Measurements from ENCODE around the gene TGIF1.

Gene TGIF1

DNA sequence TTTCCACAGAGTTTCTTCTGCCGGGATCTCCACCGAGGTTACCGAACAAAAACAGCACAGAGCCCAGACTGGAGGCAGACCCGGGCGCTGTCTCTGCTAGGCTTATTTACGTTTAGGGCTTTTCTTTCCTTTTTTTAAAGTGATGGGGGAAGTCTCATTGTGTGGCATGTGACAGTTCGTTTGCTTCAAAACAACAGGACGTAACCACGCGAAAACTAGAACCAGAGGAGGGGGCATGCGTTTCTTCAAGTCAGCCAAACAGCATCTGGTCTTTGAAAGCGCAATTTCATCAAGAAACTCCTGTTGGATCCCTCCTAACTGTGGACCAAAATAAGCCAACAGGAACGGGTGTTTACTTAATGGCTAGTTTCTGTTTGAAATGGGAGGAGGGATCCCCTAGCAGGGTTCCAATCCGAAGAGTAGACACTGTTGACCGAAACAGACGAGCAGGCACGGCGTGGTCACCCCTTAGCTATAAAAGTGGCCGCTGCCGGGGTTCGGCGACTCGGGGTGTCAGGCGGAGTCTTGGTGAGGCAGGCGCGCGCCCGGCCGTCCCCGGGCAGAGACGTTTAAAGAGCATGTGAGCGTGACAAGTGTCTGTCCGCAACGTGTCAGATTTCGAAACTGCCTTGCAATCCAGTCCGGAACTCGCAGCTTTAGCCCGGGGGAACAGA, 997 bp upstream of the TGIF1 start:
- peak; percentile 79; the same call in 1 of the 2 replicates for TF ChIP-seq Cebpa-rat (IDR thresholded peaks at IDR 0.05)
- no peaks in the 10 kb centered on the region for H3K36me3 ChIP-seq
- peaks cover 28% of the 10 kb centered on the region for H3K4me1 ChIP-seq
- H3K9me3 ChIP-seq = no peaks in the 10 kb centered on the region
- H3K4me2 ChIP-seq = peak overlapping the region; percentile 92
- H3K9ac ChIP-seq = peak overlapping the region; percentile 98
- H3K4me3 ChIP-seq = peak overlapping the region; percentile 93
- peaks cover 26% of the 10 kb centered on the region for H4K20me1 ChIP-seq
- peak overlapping the region; percentile 96 for H3K27ac ChIP-seq
- H3K27me3 ChIP-seq = no peaks in the 10 kb centered on the region

GRCh38 chr18:3449512-3450011, 410 bp upstream of the TGIF1 start:
- peaks cover 28% of the 10 kb centered on the region for H3K4me1 ChIP-seq
- no peaks in the 10 kb centered on the region for H3K36me3 ChIP-seq
- TF ChIP-seq Cebpa-rat (IDR thresholded peaks at IDR 0.05) = no peak
- H3K9me3 ChIP-seq = no peaks in the 10 kb centered on the region
- H3K4me2 ChIP-seq = peak overlapping the region; percentile 92
- H4K20me1 ChIP-seq = peaks cover 32% of the 10 kb centered on the region
- no peaks in the 10 kb centered on the region for H3K27me3 ChIP-seq
- peak overlapping the region; percentile 93 for H3K4me3 ChIP-seq
- H3K9ac ChIP-seq = peak overlapping the region; percentile 98
- H3K27ac ChIP-seq = peak overlapping the region; percentile 96

DNA sequence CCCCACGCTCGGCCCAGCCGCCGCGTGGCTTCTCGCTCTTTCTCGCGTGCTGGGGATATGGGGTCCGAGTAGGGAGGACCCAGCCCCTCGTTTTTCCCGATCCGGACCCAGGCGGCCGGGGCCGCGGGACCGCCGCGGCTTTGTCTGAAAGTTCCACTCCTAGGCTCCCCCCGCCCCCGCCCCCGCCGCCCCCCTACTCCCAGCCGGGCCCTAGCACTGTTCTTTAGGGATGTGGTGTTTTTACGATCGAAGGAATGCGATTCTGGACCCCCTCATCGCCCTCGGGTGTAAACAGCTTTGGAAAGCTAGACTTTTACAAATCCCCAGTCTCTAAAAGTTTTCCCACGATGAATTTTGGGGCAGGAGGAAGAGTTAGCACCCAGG, 819 bp downstream of the TGIF1 start:
- H3K4me2 ChIP-seq = peak overlapping the region; percentile 96
- H3K4me3 ChIP-seq = peak overlapping the region; percentile 93
- no peak for TF ChIP-seq Cebpa-rat (IDR thresholded peaks at IDR 0.05)
- H3K9me3 ChIP-seq = no peaks in the 10 kb centered on the region
- peak overlapping the region; percentile 98 for H3K9ac ChIP-seq
- H3K36me3 ChIP-seq = peaks cover 3% of the 10 kb centered on the region
- H3K4me1 ChIP-seq = peaks cover 37% of the 10 kb centered on the region
- peak overlapping the region; percentile 96 for H3K27ac ChIP-seq
- peaks cover 45% of the 10 kb centered on the region for H4K20me1 ChIP-seq
- H3K27me3 ChIP-seq = no peaks in the 10 kb centered on the region

DNA sequence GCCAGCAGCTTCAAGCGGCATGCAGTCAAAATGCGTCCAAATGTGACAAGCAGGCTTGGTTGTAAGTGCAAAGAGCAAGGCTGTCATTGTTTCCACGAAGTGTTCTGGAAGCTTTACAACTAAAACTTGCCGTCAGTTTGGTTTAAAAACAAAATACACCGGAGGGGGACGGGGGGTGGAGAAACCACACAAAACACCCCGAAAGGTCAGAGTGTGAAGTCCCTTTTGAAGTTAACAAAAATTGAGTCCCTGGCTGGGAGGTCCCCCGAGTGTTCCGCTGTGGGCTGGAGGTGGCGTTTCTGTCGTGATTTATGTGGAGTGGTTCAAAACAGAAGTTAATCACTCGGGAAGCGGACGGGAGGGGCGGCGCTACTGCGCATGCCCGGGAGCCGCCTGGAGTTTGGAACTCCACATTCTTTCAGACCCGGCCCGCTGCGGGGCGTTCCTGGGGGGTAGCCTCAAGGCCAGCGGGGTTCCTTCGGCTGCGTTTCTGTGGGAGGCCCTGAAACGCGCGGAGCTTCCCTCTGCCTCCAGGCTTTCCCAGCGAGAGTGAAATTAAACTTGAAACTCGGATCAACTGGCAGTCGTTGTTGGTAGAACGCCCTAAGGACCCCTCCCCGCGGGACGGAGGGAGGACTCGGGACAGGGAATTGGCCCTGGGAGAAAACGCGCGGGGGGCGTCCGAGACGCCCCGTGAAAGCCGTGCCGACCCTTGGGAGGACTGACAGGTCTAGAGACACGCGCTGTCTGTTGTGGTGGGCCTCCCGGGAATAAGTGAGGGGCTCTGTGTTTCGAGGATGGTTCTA, 1.4 kb downstream of the TGIF1 start:
- Histone ChIP-seq H3K27ac (peak overlapping the region; percentile 96), H3K9me3 (no peaks in the 10 kb centered on the region), H3K4me2 (peak overlapping the region; percentile 96), H4K20me1 (peaks cover 51% of the 10 kb centered on the region), H3K4me1 (peaks cover 37% of the 10 kb centered on the region), H3K36me3 (peaks cover 8% of the 10 kb centered on the region), H3K9ac (peak overlapping the region; percentile 98), H3K4me3 (peak overlapping the region; percentile 93), H3K27me3 (no peaks in the 10 kb centered on the region)
- TF ChIP-seq Cebpa-rat (IDR thresholded peaks at IDR 0.05) = no peak

DNA sequence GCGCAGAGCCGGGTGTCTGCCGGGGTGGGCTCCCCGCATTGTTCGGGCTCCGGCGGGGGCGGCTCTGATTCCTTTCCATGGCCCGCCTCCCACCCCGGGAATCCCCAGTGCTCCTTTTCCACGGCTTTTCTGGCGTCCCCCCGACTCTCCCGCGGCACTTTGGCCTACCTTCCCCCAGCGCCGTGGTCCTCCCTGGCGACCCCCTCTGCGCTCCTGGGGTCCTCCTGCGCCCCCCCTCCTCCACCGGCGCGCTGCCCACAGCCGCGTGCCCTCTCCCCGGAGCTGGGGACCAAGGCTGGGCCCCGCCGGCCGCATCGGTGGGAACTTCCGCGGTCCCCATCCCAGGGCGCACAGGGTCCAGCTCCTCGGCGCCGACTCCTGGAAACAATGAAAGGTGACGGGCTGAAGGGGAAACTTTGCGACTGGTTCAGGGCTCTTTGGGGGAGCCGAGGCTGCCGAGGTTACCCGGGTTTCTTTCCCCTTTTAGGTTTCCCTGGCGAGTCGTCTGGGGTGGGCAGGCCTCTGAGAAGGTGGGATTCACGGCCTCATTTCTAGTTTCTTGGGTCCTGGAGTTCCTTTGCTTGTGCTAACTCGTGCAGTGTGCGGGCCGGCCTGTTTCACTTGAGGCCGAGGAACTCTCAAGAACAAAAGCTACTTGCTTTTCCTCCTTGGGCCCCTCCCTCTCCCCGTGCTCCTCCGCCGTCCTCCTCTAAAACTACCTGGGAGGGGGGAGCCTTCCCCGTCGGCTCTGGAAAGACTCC, 2.2 kb downstream of the TGIF1 start:
- Histone ChIP-seq H3K4me1 (peaks cover 34% of the 10 kb centered on the region), H3K9me3 (no peaks in the 10 kb centered on the region), H3K27ac (peak overlapping the region; percentile 96), H3K36me3 (peaks cover 16% of the 10 kb centered on the region), H3K9ac (peak overlapping the region; percentile 98), H3K27me3 (no peaks in the 10 kb centered on the region), H3K4me3 (peak overlapping the region; percentile 93), H4K20me1 (peaks cover 58% of the 10 kb centered on the region), H3K4me2 (peak overlapping the region; percentile 96)
- no peak for TF ChIP-seq Cebpa-rat (IDR thresholded peaks at IDR 0.05)

- H3K36me3 ChIP-seq = peaks cover 24% of the 10 kb centered on the region
- H4K20me1 ChIP-seq = peaks cover 66% of the 10 kb centered on the region
- peak overlapping the region; percentile 96 for H3K4me2 ChIP-seq
- peak overlapping the region; percentile 93 for H3K4me3 ChIP-seq
- H3K4me1 ChIP-seq = peaks cover 40% of the 10 kb centered on the region
- peak overlapping the region; percentile 96 for H3K27ac ChIP-seq
- H3K27me3 ChIP-seq = no peaks in the 10 kb centered on the region
- no peaks in the 10 kb centered on the region for H3K9me3 ChIP-seq
- H3K9ac ChIP-seq = peak overlapping the region; percentile 98
- TF ChIP-seq Cebpa-rat (IDR thresholded peaks at IDR 0.05) = no peak
These were observed 3.0 kb downstream of the TGIF1 start for GRCh38 chr18:3452750-3453539.

DNA sequence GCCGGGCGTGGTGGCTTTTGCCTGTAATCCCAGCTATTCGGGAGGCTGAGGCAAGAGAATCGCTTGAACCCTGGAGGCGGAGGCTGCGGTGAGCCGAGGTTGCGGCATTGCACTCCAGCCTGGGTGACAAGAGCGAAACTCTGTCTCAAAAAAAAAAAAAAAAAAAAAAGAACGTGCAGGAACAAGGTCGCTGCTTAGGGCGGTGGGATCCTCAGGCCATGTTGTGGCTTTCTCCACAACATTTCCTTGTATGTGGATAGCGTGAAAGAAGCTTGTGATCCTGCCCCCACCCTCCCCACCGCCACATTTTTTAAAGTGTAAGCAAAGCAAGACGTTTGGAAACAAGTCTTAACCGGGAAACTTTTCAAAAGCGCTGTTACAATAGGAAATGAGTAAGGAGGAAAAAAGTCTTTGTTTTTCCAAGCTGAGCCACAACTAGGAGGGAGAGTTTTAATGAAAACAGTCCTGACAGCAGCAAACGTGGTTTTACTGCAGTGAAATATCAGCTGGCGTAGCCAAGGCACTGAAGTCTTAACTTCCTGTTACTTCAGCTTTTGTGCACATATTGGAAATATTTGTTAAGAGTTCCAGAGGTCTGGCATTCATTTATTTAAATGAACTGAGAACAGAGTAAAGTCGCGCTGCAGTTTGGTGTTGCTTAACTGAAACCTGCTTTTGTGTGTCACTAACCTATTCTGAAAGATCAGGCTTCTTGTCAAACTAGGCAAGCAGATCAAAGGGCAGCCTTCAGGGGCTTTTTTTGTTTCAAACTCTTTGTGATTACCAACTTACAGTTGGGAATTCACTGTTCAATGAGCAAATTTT, 3.8 kb downstream of the TGIF1 start:
- Histone ChIP-seq H3K36me3 (peaks cover 32% of the 10 kb centered on the region), H3K27me3 (no peaks in the 10 kb centered on the region), H3K9me3 (no peaks in the 10 kb centered on the region), H3K9ac (peak overlapping the region; percentile 98), H3K4me3 (peak overlapping the region; percentile 93), H3K4me1 (peaks cover 48% of the 10 kb centered on the region), H3K27ac (peak overlapping the region; percentile 58), H3K4me2 (peak overlapping the region; percentile 96), H4K20me1 (peaks cover 74% of the 10 kb centered on the region)
- TF ChIP-seq Cebpa-rat (IDR thresholded peaks at IDR 0.05) = no peak

GRCh38 chr18:3454365-3455089, 4.6 kb downstream of the TGIF1 start:
- no peak for TF ChIP-seq Cebpa-rat (IDR thresholded peaks at IDR 0.05)
- H3K4me2 ChIP-seq = peak overlapping the region; percentile 96
- peak overlapping the region; percentile 98 for H3K9ac ChIP-seq
- no peaks in the 10 kb centered on the region for H3K9me3 ChIP-seq
- H3K4me3 ChIP-seq = peak overlapping the region; percentile 93
- H3K27me3 ChIP-seq = no peaks in the 10 kb centered on the region
- peaks cover 52% of the 10 kb centered on the region for H3K4me1 ChIP-seq
- peaks cover 40% of the 10 kb centered on the region for H3K36me3 ChIP-seq
- 0 out of 2 replicates have a peak overlapping the region, but pooled peaks have one; percentile 58 for H3K27ac ChIP-seq
- peaks cover 82% of the 10 kb centered on the region for H4K20me1 ChIP-seq
